CD4-positive, alpha-beta T cell treated with Interleukin-6 for 4 hours (primary cell): ENCODE data around the gene CD302.
A peak's percentile ranks its signal among the peaks of the same experiment; 100 is the strongest.
"Not testable (repeated sequence)": the region's sequence is repeated elsewhere in the genome, so short reads cannot be mapped to it uniquely, and the experiment has no call there.

Source experiments
- DNase-seq: peaks from one replicate; pipeline ENCODE4 v3.0.0-alpha.2; 2020; ENCODE audit warnings: mixed read lengths

The CD302 gene, protein sequence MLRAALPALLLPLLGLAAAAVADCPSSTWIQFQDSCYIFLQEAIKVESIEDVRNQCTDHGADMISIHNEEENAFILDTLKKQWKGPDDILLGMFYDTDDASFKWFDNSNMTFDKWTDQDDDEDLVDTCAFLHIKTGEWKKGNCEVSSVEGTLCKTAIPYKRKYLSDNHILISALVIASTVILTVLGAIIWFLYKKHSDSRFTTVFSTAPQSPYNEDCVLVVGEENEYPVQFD

GRCh38 chr2:159797543-159798375 lies at the start of gene CD302:
Gene CD302 (minus strand): TSS chr2:159798208. CDS start chr2:159798198, 10 bp downstream.
- DNase-seq: peak; percentile 38

DNA sequence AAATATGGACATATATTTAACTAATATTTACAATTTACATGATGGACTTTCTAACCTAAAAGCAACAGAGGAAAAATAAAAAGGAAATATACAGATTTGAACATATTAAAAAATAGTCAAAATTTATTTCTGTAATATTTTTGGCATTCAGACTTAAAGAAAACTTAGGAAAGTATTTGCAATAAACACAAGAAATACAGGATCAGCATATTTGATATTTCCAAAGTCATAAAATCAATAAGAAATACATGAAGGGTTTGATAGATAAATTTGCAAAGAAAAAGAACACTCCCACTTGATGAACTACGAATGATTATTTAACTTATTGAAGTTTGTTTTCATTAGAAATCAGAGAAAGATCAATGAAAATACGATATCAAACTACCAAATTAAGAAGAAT lies 48.6 kb upstream of the CD302 start:
- no peak for DNase-seq

GRCh38 chr2:159840616-159841015 lies 42.6 kb upstream of the CD302 start:
- no peak for DNase-seq

- DNase-seq: no peak
Measured at GRCh38 chr2:159832858-159833257, 34.9 kb upstream of the CD302 start.

- no peak for DNase-seq
Measured at GRCh38 chr2:159832026-159832425, 34.0 kb upstream of the CD302 start.

DNA sequence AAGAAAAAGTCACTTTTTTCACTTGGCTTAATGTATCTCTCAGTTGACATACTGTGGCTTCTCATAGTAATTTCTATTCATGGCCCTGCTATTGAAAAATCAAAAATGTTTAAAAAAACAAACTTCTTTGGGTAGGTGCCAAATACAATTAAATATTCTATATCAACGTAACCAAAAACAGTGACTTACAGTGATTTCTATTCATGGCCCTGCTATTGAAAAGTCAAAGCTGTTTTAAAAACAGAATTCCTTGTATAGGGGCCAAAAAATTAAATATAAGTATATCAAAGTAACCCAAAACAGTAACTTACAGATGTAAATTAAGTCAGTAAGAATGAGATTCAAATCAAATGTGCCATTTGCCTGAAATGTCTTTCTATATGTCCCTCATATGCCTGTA lies 31.4 kb upstream of the CD302 start:
- no peak for DNase-seq

GRCh38 chr2:159828738-159829137 lies 30.7 kb upstream of the CD302 start:
- DNase-seq: no peak

DNA sequence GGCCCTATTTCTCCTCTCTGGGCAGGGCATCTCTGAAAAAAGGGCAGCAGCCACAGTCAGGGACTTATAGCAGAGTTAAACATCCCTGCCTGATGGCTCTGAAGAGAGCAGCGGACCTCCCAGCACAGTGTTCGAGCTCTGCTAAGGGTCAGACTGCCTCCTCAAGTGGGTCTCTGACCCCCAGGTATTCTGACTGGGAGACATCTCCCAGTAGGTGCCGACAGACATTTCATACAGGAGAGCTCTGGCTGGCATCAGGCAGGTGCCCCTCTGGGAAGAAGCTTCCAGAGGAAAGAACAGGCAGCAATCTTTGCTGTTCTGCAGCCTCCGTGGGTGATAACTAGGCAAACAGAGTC lies 24.4 kb upstream of the CD302 start:
- DNase-seq: not testable (repeated sequence)

DNA sequence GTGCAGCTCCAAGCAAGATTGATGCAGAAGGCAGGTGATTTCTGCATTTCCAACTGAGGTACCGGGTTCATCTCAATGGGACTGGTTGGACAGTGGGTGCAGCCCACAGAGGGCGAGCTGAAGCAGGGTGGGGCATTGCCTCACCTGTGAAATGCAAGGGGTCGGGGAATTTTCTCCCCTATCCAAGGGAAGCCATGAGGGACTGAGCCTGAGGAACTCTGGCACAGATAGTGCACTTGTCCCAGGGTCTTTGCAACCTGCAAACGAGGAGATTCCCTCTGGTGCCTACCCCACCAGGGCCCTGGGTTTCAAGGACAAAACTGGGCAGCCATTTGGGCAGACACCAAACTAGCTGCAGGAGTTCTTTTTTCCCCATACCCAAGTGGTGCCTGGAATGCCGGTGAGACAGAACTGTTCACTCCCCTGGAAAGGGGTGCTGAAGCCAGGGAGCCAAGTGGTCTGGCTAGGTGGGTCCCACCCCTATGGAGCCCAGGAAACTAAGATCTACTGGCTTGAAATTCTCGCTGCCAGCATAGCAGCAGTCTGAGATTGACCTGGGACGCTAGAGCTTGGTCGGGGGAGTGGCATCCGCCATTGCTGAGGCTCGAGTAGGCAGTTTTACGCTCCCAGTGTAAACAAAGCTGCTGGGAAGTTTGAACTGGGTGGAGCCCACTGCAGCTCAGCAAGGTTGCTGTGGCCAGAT lies 23.9 kb upstream of the CD302 start:
- not testable (repeated sequence) for DNase-seq

- DNase-seq: no peak
Measured at GRCh38 chr2:159818940-159819339, 20.9 kb upstream of the CD302 start.

GRCh38 chr2:159817283-159817682 lies 19.3 kb upstream of the CD302 start:
- no peak for DNase-seq

GRCh38 chr2:159811232-159811631 lies 13.2 kb upstream of the CD302 start:
- no peak for DNase-seq

- no peak for DNase-seq
Measured at GRCh38 chr2:159808032-159808425, 10.0 kb upstream of the CD302 start.

- peak; percentile 15 for DNase-seq
Measured at GRCh38 chr2:159807183-159808031, 9.4 kb upstream of the CD302 start.

DNA sequence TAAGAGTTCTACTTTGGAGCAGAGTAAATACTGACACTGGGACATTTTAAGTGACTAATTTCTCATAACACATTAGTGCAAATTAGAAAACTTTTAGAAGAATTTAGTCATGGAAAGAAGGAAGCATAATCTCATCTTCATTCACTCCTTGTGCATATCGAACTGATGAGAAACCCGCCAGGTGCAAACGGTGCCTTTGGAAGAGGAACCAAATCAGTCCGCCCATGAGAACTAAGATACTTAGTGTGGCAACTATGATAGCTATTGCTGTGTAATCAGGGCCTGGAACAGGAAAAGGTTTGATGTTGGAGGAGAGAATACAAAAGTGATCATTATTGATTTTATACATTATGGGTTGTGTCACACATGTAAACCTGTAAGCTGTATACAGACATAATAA lies 6.9 kb upstream of the CD302 start:
- no peak for DNase-seq

GRCh38 chr2:159803235-159803962 lies 5.4 kb upstream of the CD302 start:
- DNase-seq: no peak

GRCh38 chr2:159802673-159803072 lies 4.7 kb upstream of the CD302 start:
- DNase-seq: no peak

- no peak for DNase-seq
Measured at GRCh38 chr2:159799833-159800232, 1.8 kb upstream of the CD302 start.

DNA sequence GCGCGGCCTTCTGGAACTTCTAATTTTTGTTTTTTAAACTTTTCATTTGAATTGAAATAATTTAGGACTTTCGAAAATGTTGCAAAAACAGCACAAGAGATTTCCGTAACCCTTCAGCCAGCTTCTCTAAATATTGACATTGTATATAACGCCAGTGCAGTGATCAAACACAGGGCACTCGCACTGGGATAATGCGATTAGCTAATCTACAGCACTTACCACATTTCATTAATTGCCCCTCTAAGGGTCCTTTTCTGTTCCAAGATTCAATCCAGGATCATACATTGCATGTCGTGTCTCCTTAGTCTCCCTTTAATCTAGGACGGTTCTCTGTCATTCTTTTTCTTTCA lies 343 bp upstream of the CD302 start:
- DNase-seq: no peak

- DNase-seq: no peak
Measured at GRCh38 chr2:159797225-159797542, 824 bp downstream of the CD302 start.

GRCh38 chr2:159795841-159796690 lies 1.9 kb downstream of the CD302 start:
- DNase-seq: no peak

- DNase-seq: no peak
Measured at GRCh38 chr2:159793326-159793725, 4.7 kb downstream of the CD302 start.
